Mesenchymal stem cell (in vitro differentiated cells and primary cell): ENCODE results near the gene ZNF805.

Experiments used
- DNase-seq: peaks from one replicate; pipeline ENCODE4 v3.0.0-alpha.2; 2013
- H2AFZ ChIP-seq: one replicate; pipeline ENCODE4 v1.6.1; 2013; ENCODE audit warnings: low read depth, mild to moderate bottlenecking, control low read depth, inconsistent platforms, low read length, moderate library complexity
- H2AK5ac ChIP-seq: 2 replicates; pipeline ENCODE4 v1.6.1; 2013; ENCODE audit warnings: low read length, moderate library complexity, mild to moderate bottlenecking, inconsistent platforms; ENCODE audit not compliant: severe bottlenecking
- H2BK120ac ChIP-seq: one replicate; pipeline ENCODE4 v1.6.1; 2013; ENCODE audit warnings: low read depth, mild to moderate bottlenecking, inconsistent platforms, low read length, moderate library complexity
- H2BK12ac ChIP-seq, 2 experiments: one replicate each; pipeline ENCODE4 v1.6.1; 2013; ENCODE audit warnings: inconsistent platforms in 2 of 2, low read length in 2 of 2, mild to moderate bottlenecking in 2 of 2, moderate library complexity in 2 of 2, control low read depth in 1 of 2
- H2BK15ac ChIP-seq: one replicate; pipeline ENCODE4 v1.6.1; 2013; ENCODE audit warnings: mild to moderate bottlenecking, low read depth, inconsistent platforms; ENCODE audit not compliant: poor library complexity, severe bottlenecking
- H2BK5ac ChIP-seq: 2 replicates; pipeline ENCODE4 v1.6.1; 2013; ENCODE audit warnings: low read depth, mild to moderate bottlenecking, low read length, control low read depth, inconsistent platforms; ENCODE audit not compliant: poor library complexity, severe bottlenecking
- H3K14ac ChIP-seq, 2 experiments: one replicate each; pipeline ENCODE4 v1.6.1; 2013; ENCODE audit warnings: inconsistent platforms in 2 of 2, low read length in 2 of 2, control low read depth in 1 of 2, mild to moderate bottlenecking in 1 of 2, moderate library complexity in 1 of 2
- H3K18ac ChIP-seq, 2 experiments: one replicate each; pipeline ENCODE4 v1.6.1; 2013; ENCODE audit warnings: inconsistent platforms in 2 of 2, low read length in 2 of 2, control low read depth in 1 of 2, low read depth in 1 of 2, mild to moderate bottlenecking in 1 of 2
- H3K23ac ChIP-seq, 2 experiments: one replicate each; pipeline ENCODE4 v1.6.1; 2013; ENCODE audit warnings: inconsistent platforms in 2 of 2, low read length in 2 of 2, mild to moderate bottlenecking in 2 of 2, moderate library complexity in 2 of 2, control low read depth in 1 of 2
- H3K27ac ChIP-seq: 2 replicates; pipeline ENCODE4 v1.5.1; 2013; ENCODE audit warnings: mild to moderate bottlenecking, moderate library complexity, low read length, control low read depth, inconsistent platforms; ENCODE audit not compliant: poor library complexity, severe bottlenecking
- H3K27me3 ChIP-seq, 2 experiments: 2 replicates each; pipeline versions ENCODE4 v1.6.1 to v1.7.0; 2013; ENCODE audit warnings: low read length in 2 of 2, mild to moderate bottlenecking in 2 of 2, moderate library complexity in 2 of 2, control low read depth in 1 of 2, inconsistent platforms in 1 of 2; ENCODE audit not compliant: control insufficient read depth in 1 of 2, insufficient read depth in 1 of 2
- H3K36me3 ChIP-seq, 2 experiments: 2 replicates each; pipeline versions ENCODE4 v1.6.1 to v1.7.0; 2013; ENCODE audit warnings: low read length in 2 of 2, control low read depth in 1 of 2, inconsistent platforms in 1 of 2, low read depth in 1 of 2, mild to moderate bottlenecking in 1 of 2; ENCODE audit not compliant: insufficient read depth in 2 of 2, control insufficient read depth in 1 of 2
- H3K4ac ChIP-seq, 2 experiments: one replicate each; pipeline ENCODE4 v1.6.1; 2013; ENCODE audit warnings: inconsistent platforms in 2 of 2, low read length in 2 of 2, mild to moderate bottlenecking in 2 of 2, moderate library complexity in 2 of 2, control low read depth in 1 of 2, low read depth in 1 of 2
- H3K4me1 ChIP-seq: 2 replicates; pipeline ENCODE4 v1.6.1; 2013; ENCODE audit warnings: low read depth, low read length, control low read depth; ENCODE audit not compliant: control insufficient read depth, insufficient read depth
- H3K4me2 ChIP-seq: 2 replicates; pipeline ENCODE4 v1.6.1; 2013; ENCODE audit warnings: low read length, mild to moderate bottlenecking, inconsistent platforms; ENCODE audit not compliant: poor library complexity, severe bottlenecking
- H3K4me3 ChIP-seq, 2 experiments: 2 replicates each; pipeline versions ENCODE4 v1.5.1 to v1.7.0; 2013; ENCODE audit warnings: low read length in 2 of 2, mild to moderate bottlenecking in 2 of 2, control low read depth in 1 of 2, low read depth in 1 of 2; ENCODE audit not compliant: insufficient read depth in 1 of 2
- H3K79me1 ChIP-seq: replicated peaks from 2 replicates; pipeline ENCODE4 v1.6.1; 2013; ENCODE audit warnings: mild to moderate bottlenecking, control low read depth, low read length, inconsistent platforms; ENCODE audit not compliant: poor library complexity, severe bottlenecking
- H3K9ac ChIP-seq: 2 replicates; pipeline ENCODE4 v1.7.0; 2013; ENCODE audit warnings: mild to moderate bottlenecking, low read length, moderate library complexity
- H3K9me3 ChIP-seq: 2 replicates; pipeline ENCODE4 v1.7.0; 2013; ENCODE audit warnings: mild to moderate bottlenecking, low read length; ENCODE audit not compliant: control insufficient read depth
- H4K8ac ChIP-seq: one replicate; pipeline ENCODE4 v1.6.1; 2013; ENCODE audit warnings: inconsistent platforms, mild to moderate bottlenecking, low read length, moderate library complexity
- H4K91ac ChIP-seq: one replicate; pipeline ENCODE4 v1.6.1; 2013; ENCODE audit warnings: mild to moderate bottlenecking, low read length, inconsistent platforms
- WGBS: methylation state at CpG from one replicate; pipeline ENCODE4 v1.1.7; 2013; ENCODE audit warnings: mixed read lengths; 5-methylcytosine and 5-hydroxymethylcytosine counted together

ZNF805 gene

GRCh38 chr19:57280962-57281400 lies 40.5 kb downstream of the ZNF805 start:
- peaks cover 19% of the 10 kb centered on the region for H3K4me1 ChIP-seq

DNA sequence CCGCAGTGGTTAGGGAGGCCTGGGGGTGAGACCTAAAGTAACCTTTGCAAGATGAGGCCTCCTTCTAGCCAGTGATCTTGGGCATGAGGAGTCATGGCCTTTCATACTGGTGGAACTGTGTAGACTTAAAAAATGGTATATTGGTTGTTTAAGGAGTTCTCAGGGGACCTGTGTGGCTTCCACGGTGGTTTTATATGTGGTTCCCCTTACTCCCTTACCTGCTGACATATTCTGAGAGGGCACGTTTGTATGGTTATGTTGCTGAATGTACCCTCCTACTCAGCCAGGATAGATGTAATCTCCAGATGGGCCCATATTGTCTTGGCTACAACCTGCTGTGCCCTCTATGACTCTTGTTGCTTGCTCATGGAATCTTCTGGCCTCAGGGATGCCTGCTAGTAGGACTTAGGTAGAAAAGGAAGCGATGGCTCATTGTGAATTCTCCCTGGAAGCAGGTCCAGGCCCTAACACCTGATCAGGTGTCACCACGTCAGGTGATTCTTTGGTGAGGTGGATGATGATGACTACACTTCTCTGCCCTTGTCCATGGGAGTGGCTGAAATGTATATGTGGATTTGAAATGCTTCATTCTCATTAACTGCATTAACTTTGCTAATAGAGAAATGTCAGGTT lies 41.7 kb downstream of the ZNF805 start:
- no peaks in the 10 kb centered on the region for H3K27me3 ChIP-seq
- H3K18ac ChIP-seq, result no peak overlapping the region
- H4K8ac ChIP-seq, result no peak overlapping the region
- H3K23ac ChIP-seq, result no peak overlapping the region
- peak overlapping the region; percentile 54 for H3K4me2 ChIP-seq
- no peak overlapping the region for H2AFZ ChIP-seq
- H2AK5ac ChIP-seq, result peak overlapping the region; percentile 26
- no peaks in the 10 kb centered on the region for H3K9me3 ChIP-seq
- H3K79me1 ChIP-seq, result peaks cover 3% of the 10 kb centered on the region
- no peak overlapping the region for H3K27ac ChIP-seq
- H4K91ac ChIP-seq, result no peak overlapping the region
- H3K36me3 ChIP-seq, result peaks cover 23 to 44% of the 10 kb centered on the region in 2 experiments
- DNase-seq, result no peak
- no peak overlapping the region for H3K14ac ChIP-seq
- no peak overlapping the region for H2BK12ac ChIP-seq
- H3K4me1 ChIP-seq, result peaks cover 19% of the 10 kb centered on the region
- no peak overlapping the region for H3K4ac ChIP-seq
- peak overlapping the region in 1 of 2 experiments; percentile 98 for H3K4me3 ChIP-seq
- peak overlapping the region; percentile 99 for H3K9ac ChIP-seq
- 94% methylated on average over 5 of the region's 5 CpGs for WGBS
- no peak overlapping the region for H2BK5ac ChIP-seq
- H2BK120ac ChIP-seq, result no peak overlapping the region
- no peak overlapping the region for H2BK15ac ChIP-seq

More at GRCh38 chr19:57280962-57281400, 40.5 kb downstream of the ZNF805 start:
- Histone ChIP-seq H2BK15ac (no peak overlapping the region), H2BK120ac (no peak overlapping the region), H3K36me3 (peaks cover 21 to 32% of the 10 kb centered on the region in 2 experiments), H3K9me3 (no peaks in the 10 kb centered on the region), H2AK5ac (no peak overlapping the region), H3K4ac (peak overlapping the region in 1 of 2 experiments; percentile 84), H3K18ac (peak overlapping the region; percentile 76 to 95), H3K9ac (peak overlapping the region; percentile 99), H2BK12ac (no peak overlapping the region), H3K27me3 (no peaks in the 10 kb centered on the region), H3K4me2 (peak overlapping the region; percentile 93), H2AFZ (no peak overlapping the region), H2BK5ac (no peak overlapping the region), H3K23ac (peak overlapping the region in 1 of 2 experiments; percentile 46), H3K4me3 (peak overlapping the region; percentile 77 to 98), H3K79me1 (peaks cover 3% of the 10 kb centered on the region), H3K14ac (peak overlapping the region in 1 of 2 experiments; percentile 65), H4K91ac (no peak overlapping the region), H3K27ac (peak overlapping the region; percentile 74), H4K8ac (no peak overlapping the region)
- no peak for DNase-seq
- WGBS, result 19% methylated on average over 6 of the region's 6 CpGs

- H2BK5ac ChIP-seq, result no peak overlapping the region
- peaks cover 13% of the 10 kb centered on the region for H3K79me1 ChIP-seq
- H3K9me3 ChIP-seq, result peaks cover 30% of the 10 kb centered on the region
- WGBS, result 99% methylated on average over 2 of the region's 4 CpGs
- peaks cover 64 to 96% of the 10 kb centered on the region in 2 experiments for H3K36me3 ChIP-seq
- no peak overlapping the region for H2BK120ac ChIP-seq
- no peak overlapping the region for H2AFZ ChIP-seq
- H2AK5ac ChIP-seq, result no peak overlapping the region
- no peak overlapping the region for H4K91ac ChIP-seq
- no peak overlapping the region for H2BK15ac ChIP-seq
- no peak overlapping the region for H3K18ac ChIP-seq
- H3K4me1 ChIP-seq, result peaks cover 4% of the 10 kb centered on the region
- no peak overlapping the region for H3K9ac ChIP-seq
- no peak overlapping the region for H3K4me2 ChIP-seq
- no peak overlapping the region for H3K27ac ChIP-seq
- no peak overlapping the region for H3K4ac ChIP-seq
- no peak overlapping the region for H3K23ac ChIP-seq
- H4K8ac ChIP-seq, result no peak overlapping the region
- H3K27me3 ChIP-seq, result no peaks in the 10 kb centered on the region
- H2BK12ac ChIP-seq, result no peak overlapping the region
- no peak overlapping the region for H3K14ac ChIP-seq
- DNase-seq, result no peak
- no peak overlapping the region for H3K4me3 ChIP-seq
Measured at GRCh38 chr19:57288373-57288772, 47.9 kb downstream of the ZNF805 start.

DNA sequence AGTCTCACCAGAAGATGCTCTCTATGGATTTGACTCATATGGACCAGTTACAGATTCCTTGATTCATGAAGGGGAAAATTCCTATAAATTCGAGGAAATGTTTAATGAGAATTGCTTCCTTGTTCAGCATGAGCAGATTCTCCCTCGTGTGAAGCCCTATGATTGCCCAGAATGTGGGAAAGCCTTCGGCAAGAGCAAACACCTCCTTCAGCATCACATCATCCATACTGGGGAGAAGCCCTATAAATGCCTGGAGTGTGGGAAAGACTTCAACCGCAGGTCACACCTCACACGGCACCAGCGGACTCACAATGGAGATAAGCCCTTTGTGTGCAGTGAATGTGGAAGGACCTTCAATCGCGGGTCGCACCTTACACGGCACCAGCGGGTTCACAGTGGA lies 50.5 kb downstream of the ZNF805 start:
- peaks cover 51% of the 10 kb centered on the region for H3K9me3 ChIP-seq
- peaks cover 15% of the 10 kb centered on the region for H3K79me1 ChIP-seq
- no peak overlapping the region for H2BK15ac ChIP-seq
- no peak overlapping the region for H2AK5ac ChIP-seq
- no peak overlapping the region for H3K14ac ChIP-seq
- no peaks in the 10 kb centered on the region for H3K4me1 ChIP-seq
- peaks cover 46 to 98% of the 10 kb centered on the region in 2 experiments for H3K36me3 ChIP-seq
- H3K4me3 ChIP-seq, result peak overlapping the region in 1 of 2 experiments; percentile 24
- H3K27ac ChIP-seq, result no peak overlapping the region
- no peak overlapping the region for H3K18ac ChIP-seq
- H2AFZ ChIP-seq, result no peak overlapping the region
- no peak overlapping the region for H3K4ac ChIP-seq
- no peak overlapping the region for H4K91ac ChIP-seq
- no peak overlapping the region for H2BK120ac ChIP-seq
- no peak overlapping the region for H3K23ac ChIP-seq
- H3K9ac ChIP-seq, result no peak overlapping the region
- WGBS, result 99% methylated on average over 11 of the region's 11 CpGs
- H2BK5ac ChIP-seq, result no peak overlapping the region
- H4K8ac ChIP-seq, result no peak overlapping the region
- H3K27me3 ChIP-seq, result no peaks in the 10 kb centered on the region
- no peak overlapping the region for H3K4me2 ChIP-seq
- no peak for DNase-seq
- no peak overlapping the region for H2BK12ac ChIP-seq
